H1 (cell line): ENCODE data around the gene LAMC3. TPM values are rescaled to one million over a fixed set of nuclear protein-coding genes. Genes with fewer than 3 reads are reported as not detected.

Experiments used
- CTCF ChIA-PET: fragments of 300-600 bp; sonication (Branson Sonifier 250); formaldehyde crosslinking; loops from one replicate; lab custom pipeline; 2021; ENCODE audit not compliant: partially characterized antibody; lab: Charles Lee
- POLR2A ChIA-PET: fragments of 300-600 bp; sonication (Branson Sonifier 250); formaldehyde crosslinking; loops from one replicate; lab custom pipeline; 2021; ENCODE audit warnings: inconsistent platforms; ENCODE audit not compliant: partially characterized antibody; lab: Charles Lee
- DNase-seq, 2 experiments: peaks; one replicate each; pipeline versions ENCODE4 v3.0.0 to v3.0.0-alpha.2; 2010 to 2022; ENCODE audit warnings: low spot score in 2 of 2, low read depth in 1 of 2, mixed read lengths in 1 of 2
- FAIRE-seq: peaks from 2 replicates; lab custom pipeline; 2011; peaks lifted over from hg19 to GRCh38; lab: Jason Lieb, UNC
- H2AFZ ChIP-seq: 2 replicates; pipeline ENCODE4 v1.8.1; 2012; ENCODE audit warnings: low read length, inconsistent platforms
- H2AK5ac ChIP-seq: 2 replicates; pipeline ENCODE4 v1.6.1; 2013; ENCODE audit warnings: low read depth, low read length
- H2BK120ac ChIP-seq: replicated peaks from 2 replicates; pipeline ENCODE3; 2013; ENCODE audit warnings: low read depth, low read length, inconsistent platforms
- H2BK12ac ChIP-seq: 2 replicates; pipeline ENCODE4 v1.6.1; 2013; ENCODE audit warnings: low read depth, low read length
- H2BK15ac ChIP-seq: 2 replicates; pipeline ENCODE4 v1.6.1; 2013; ENCODE audit warnings: low read length
- H2BK20ac ChIP-seq: 2 replicates; pipeline ENCODE4 v1.6.1; 2013; ENCODE audit warnings: low read length
- H2BK5ac ChIP-seq: 2 replicates; pipeline ENCODE4 v1.6.1; 2013; ENCODE audit warnings: low read depth, low read length
- H3K14ac ChIP-seq: 2 replicates; pipeline ENCODE4 v1.6.1; 2013; ENCODE audit warnings: inconsistent platforms; ENCODE audit not compliant: insufficient read length
- H3K18ac ChIP-seq: 2 replicates; pipeline ENCODE4 v1.6.1; 2013; ENCODE audit warnings: low read length; ENCODE audit errors: extremely low read depth
- H3K23ac ChIP-seq: 2 replicates; pipeline ENCODE4 v1.6.1; 2013; ENCODE audit warnings: inconsistent platforms; ENCODE audit not compliant: insufficient read length
- H3K23me2 ChIP-seq: 2 replicates; pipeline ENCODE4 v1.6.1; 2013; ENCODE audit warnings: low read depth, low read length
- H3K27ac ChIP-seq: 2 replicates; pipeline ENCODE4 v1.6.1; 2011; ENCODE audit warnings: low read depth, low read length, inconsistent platforms
- H3K27me3 ChIP-seq, 4 experiments: replicated peaks in 1 of 4; 1 replicate in 1 of 4; 2 replicates in 3 of 4; pipeline versions ENCODE4 v1.6.1 to v1.8.1; 2011 to 2013; ENCODE audit warnings: low read length in 3 of 4, mild to moderate bottlenecking in 3 of 4, inconsistent platforms in 2 of 4, mixed read lengths in 2 of 4, moderate library complexity in 1 of 4; ENCODE audit not compliant: control insufficient read depth in 3 of 4, insufficient read depth in 3 of 4; ENCODE audit errors: extremely low read depth in 1 of 4
- H3K36me3 ChIP-seq, 4 experiments: 2 replicates each; pipeline versions ENCODE4 v1.6.1 to v1.8.1; 2011 to 2013; ENCODE audit warnings: mild to moderate bottlenecking in 4 of 4, low read length in 3 of 4, moderate library complexity in 2 of 4, control low read depth in 1 of 4, inconsistent platforms in 1 of 4; ENCODE audit not compliant: insufficient read depth in 4 of 4, control insufficient read depth in 2 of 4
- H3K4ac ChIP-seq: replicated peaks from 2 replicates; pipeline ENCODE3; 2013; ENCODE audit warnings: low read length, low read depth, mixed read lengths, inconsistent platforms; ENCODE audit not compliant: insufficient read length
- H3K4me1 ChIP-seq, 4 experiments: replicated peaks in 1 of 4; 1 replicate in 1 of 4; 2 replicates in 3 of 4; pipeline versions ENCODE4 v1.6.1 to v1.8.1; 2011 to 2013; ENCODE audit warnings: low read length in 3 of 4, inconsistent platforms in 2 of 4, mixed read lengths in 1 of 4; ENCODE audit not compliant: insufficient read depth in 4 of 4, control insufficient read depth in 3 of 4
- H3K4me2 ChIP-seq, 2 experiments: 2 replicates each; pipeline versions ENCODE4 v1.6.1 to v1.8.1; 2011 to 2013; ENCODE audit warnings: low read depth in 2 of 2, low read length in 2 of 2, control low read depth in 1 of 2, inconsistent platforms in 1 of 2, mild to moderate bottlenecking in 1 of 2; ENCODE audit not compliant: insufficient read depth in 1 of 2
- H3K4me3 ChIP-seq, 4 experiments: fragments of 200-600, 300-600 bp in 1 of 4; sonication (generic), shearing (Covaris generic), sonication (Bioruptor Twin) in 1 of 4; 2 replicates each; pipeline versions ENCODE4 v1.5.1 to v1.8.1; 2011 to 2016; ENCODE audit warnings: low read length in 4 of 4, low read depth in 3 of 4, control low read depth in 2 of 4, inconsistent platforms in 2 of 4, mild to moderate bottlenecking in 2 of 4, mixed read lengths in 1 of 4, moderate library complexity in 1 of 4; ENCODE audit not compliant: insufficient read depth in 2 of 4; ENCODE audit errors: extremely low read depth in 1 of 4
- H3K56ac ChIP-seq: replicated peaks from 2 replicates; pipeline ENCODE3; 2013; ENCODE audit warnings: low read depth, mild to moderate bottlenecking, mixed read lengths, low read length, inconsistent platforms; ENCODE audit not compliant: insufficient read length
- H3K79me1 ChIP-seq: 2 replicates; pipeline ENCODE4 v1.6.1; 2013; ENCODE audit warnings: low read depth, low read length, control low read depth
- H3K79me2 ChIP-seq, 2 experiments: 2 replicates each; pipeline versions ENCODE4 v1.6.1 to v1.8.1; 2012 to 2013; ENCODE audit warnings: low read length in 2 of 2, mild to moderate bottlenecking in 2 of 2, inconsistent platforms in 1 of 2; ENCODE audit not compliant: insufficient read depth in 2 of 2, control insufficient read depth in 1 of 2
- H3K9ac ChIP-seq, 4 experiments: replicated peaks in 1 of 4; 1 replicate in 1 of 4; 2 replicates in 3 of 4; pipeline versions ENCODE4 v1.6.1 to v1.8.1; 2011 to 2013; ENCODE audit warnings: low read depth in 3 of 4, low read length in 3 of 4, control low read depth in 2 of 4, mild to moderate bottlenecking in 2 of 4, moderate library complexity in 2 of 4, inconsistent platforms in 1 of 4; ENCODE audit errors: extremely low read depth in 1 of 4
- H3K9me3 ChIP-seq, 2 experiments: 2 replicates each; pipeline versions ENCODE4 v1.6.1 to v1.8.1; 2012 to 2013; ENCODE audit warnings: mild to moderate bottlenecking in 2 of 2, moderate library complexity in 2 of 2, control low read depth in 1 of 2, inconsistent platforms in 1 of 2, low read depth in 1 of 2, low read length in 1 of 2, mixed read lengths in 1 of 2; ENCODE audit not compliant: insufficient read depth in 2 of 2
- H4K20me1 ChIP-seq, 2 experiments: replicated peaks in 1 of 2; 2 replicates each; pipeline versions ENCODE3 to v1.8.1; 2011 to 2013; ENCODE audit warnings: inconsistent platforms in 2 of 2, low read length in 2 of 2, mild to moderate bottlenecking in 1 of 2; ENCODE audit not compliant: insufficient read depth in 2 of 2, control insufficient read depth in 1 of 2
- H4K5ac ChIP-seq: 2 replicates; pipeline ENCODE4 v1.6.1; 2013; ENCODE audit warnings: low read length, low read depth, mixed read lengths, inconsistent platforms; ENCODE audit not compliant: insufficient read length
- H4K8ac ChIP-seq: 2 replicates; pipeline ENCODE4 v1.8.0; 2013; ENCODE audit warnings: mild to moderate bottlenecking, moderate library complexity, low read length, inconsistent platforms; ENCODE audit not compliant: insufficient read depth; ENCODE audit errors: extremely low read depth
- H4K91ac ChIP-seq: replicated peaks from 2 replicates; pipeline ENCODE3; 2013; ENCODE audit warnings: low read length, mixed read lengths, inconsistent platforms; ENCODE audit not compliant: insufficient read length
- PHF8 ChIP-seq: fragments of 200-600 bp; sonication (generic); conservative IDR thresholded peaks from 2 replicates; pipeline ENCODE4 v1.7.1; 2012; ENCODE audit warnings: low read depth, mild to moderate bottlenecking, inconsistent platforms, low read length, moderate library complexity
- WGBS, 2 experiments: shearing (Covaris generic) in 1 of 2; methylation state at CpG; one replicate each; pipeline versions ENCODE4 v1.1.6 to v1.1.7; 2013 to 2015; ENCODE audit warnings: low lambda C conversion rate in 2 of 2, mixed read lengths in 2 of 2, inconsistent platforms in 1 of 2, low coverage in 1 of 2, missing lambda C conversion rate in 1 of 2; ENCODE audit not compliant: insufficient replicate concordance in 2 of 2, insufficient coverage in 1 of 2, insufficient read length in 1 of 2; ENCODE audit errors: extremely low coverage in 1 of 2, missing lambda C conversion rate in 1 of 2; 5-methylcytosine and 5-hydroxymethylcytosine counted together
- polyA plus RNA-seq, 7 experiments: library from polyadenylated mRNA; depleted of rRNA in 3 of 7; stranded (reverse) in 5 of 7; unstranded in 2 of 7; fragments of >200 nt in 5 of 7; fragments of 200-250 nt in 2 of 7; gene quantifications; 1 replicate in 5 of 7; 2 replicates in 1 of 7; 4 replicates in 1 of 7; pipeline versions ENCODE4 v1.2.1 to v1.2.3, GENCODE V29; 2011 to 2013; ENCODE audit warnings: missing spikeins in 2 of 7, mixed read lengths in 2 of 7
- total RNA-seq: library from RNA; stranded (reverse); fragmentation: NEBNext Ultra II Directional; extraction: Animal tissue kit (Norgen Biotek cat#: 25700); gene quantifications from 2 replicates; pipeline ENCODE4 v1.2.1, GENCODE V29; 2021
- TF ChIP-seq, protein P1 (sequence below): IDR thresholded peaks from 2 replicates; pipeline ENCODE4 v1.6.1; 2012; ENCODE audit warnings: inconsistent platforms

The LAMC3 gene
- total and polyA plus RNA-seq, 2 of the 8 experiments (the other 6 are each of a cell fraction or from before 2014, with no cell fraction given): 9.3 to 12.3 TPM

DNA sequence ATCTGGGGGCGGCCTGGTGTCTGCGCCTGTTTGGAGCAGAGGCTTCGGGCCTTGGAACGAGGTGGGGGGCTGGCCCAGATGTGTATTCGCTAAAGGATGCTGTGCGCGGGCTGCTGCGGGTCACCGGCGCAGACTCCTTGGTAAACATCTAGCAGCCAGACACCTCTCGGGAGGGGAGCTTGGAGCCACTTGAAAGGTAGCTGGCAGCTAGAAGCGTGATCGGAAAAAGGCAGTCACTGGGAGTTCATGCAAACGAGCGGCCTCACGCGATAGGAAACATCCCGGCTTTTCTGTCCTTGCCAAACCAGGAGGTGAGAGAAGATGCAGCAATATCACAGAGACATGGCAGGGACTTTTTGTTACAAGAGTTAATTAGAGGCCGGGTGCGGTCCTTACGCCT is 8.1 kb downstream of the LAMC3 start:
- ChIA-PET CTCF (interaction anchor here (0.6 to 17.5 kb wide), 11 partner anchors 9 to 161 kb away, joined by 3 to 156 read pairs (median 4); no protein-coding TSS in a partner anchor), POLR2A (interaction anchor here (1.0 kb wide), 1 partner anchor 9 kb away, joined by 4 read pairs; no protein-coding TSS in a partner anchor)
- 91% methylated on average over 21 of the region's 21 CpGs; no CpG with 5 or more reads in 1 of the 2 experiments for WGBS, 2 experiments
- no peaks in the 10 kb centered on the region for H3K79me2 ChIP-seq
- no peak overlapping the region for H2AFZ ChIP-seq
- no peak overlapping the region for H3K23ac ChIP-seq
- H3K4me3 ChIP-seq: no peak overlapping the region
- peaks cover 0 to 2% of the 10 kb centered on the region in 2 experiments for H4K20me1 ChIP-seq
- H3K4me2 ChIP-seq: no peak overlapping the region
- no peaks in the 10 kb centered on the region for H3K27me3 ChIP-seq
- peaks cover 0 to 10% (median 4%) of the 10 kb centered on the region in 4 experiments; a peak in 5 of 7 replicates for H3K4me1 ChIP-seq
- H2BK120ac ChIP-seq: no peak overlapping the region
- no peak overlapping the region for H3K14ac ChIP-seq
- peaks cover 7% of the 10 kb centered on the region; the same call in 1 of the 2 replicates for H3K79me1 ChIP-seq
- no peak overlapping the region for H3K9ac ChIP-seq
- H4K8ac ChIP-seq: no peak overlapping the region
- H3K18ac ChIP-seq: no peak overlapping the region
- no peak overlapping the region for H3K4ac ChIP-seq
- no peak overlapping the region for H2BK20ac ChIP-seq
- TF ChIP-seq, protein P1, sequence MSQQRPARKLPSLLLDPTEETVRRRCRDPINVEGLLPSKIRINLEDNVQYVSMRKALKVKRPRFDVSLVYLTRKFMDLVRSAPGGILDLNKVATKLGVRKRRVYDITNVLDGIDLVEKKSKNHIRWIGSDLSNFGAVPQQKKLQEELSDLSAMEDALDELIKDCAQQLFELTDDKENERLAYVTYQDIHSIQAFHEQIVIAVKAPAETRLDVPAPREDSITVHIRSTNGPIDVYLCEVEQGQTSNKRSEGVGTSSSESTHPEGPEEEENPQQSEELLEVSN: peak; percentile 31; the same call in 1 of the 2 replicates
- TF ChIP-seq PHF8: no peak
- no peak overlapping the region for H3K56ac ChIP-seq
- no peak for FAIRE-seq
- no peak overlapping the region for H2BK5ac ChIP-seq
- H3K9me3 ChIP-seq: no peaks in the 10 kb centered on the region
- H3K27ac ChIP-seq: no peak overlapping the region
- no peaks in the 10 kb centered on the region for H3K36me3 ChIP-seq
- no peak overlapping the region for H4K5ac ChIP-seq
- H2AK5ac ChIP-seq: no peak overlapping the region
- no peak overlapping the region for H2BK15ac ChIP-seq
- no peak overlapping the region for H2BK12ac ChIP-seq
- DNase-seq: no peak
- H3K23me2 ChIP-seq: no peaks in the 10 kb centered on the region
- H4K91ac ChIP-seq: no peak overlapping the region
